ENCODE results near the gene RERE. TPM values are rescaled to one million over a fixed set of nuclear protein-coding genes. Genes with fewer than 3 reads are reported as not detected.
A peak's percentile ranks its signal among the peaks of the same experiment; 100 is the strongest.

The RERE gene
- polyA plus RNA-seq, 4 donors = 112 to 163 (median 156) TPM

- no peak for DNase-seq (ENCODE audit: low read depth in 4 of 4, low spot score in 3 of 4)
Measured at GRCh38 chr1:8676072-8676471, 141.4 kb downstream of the RERE start.

DNA sequence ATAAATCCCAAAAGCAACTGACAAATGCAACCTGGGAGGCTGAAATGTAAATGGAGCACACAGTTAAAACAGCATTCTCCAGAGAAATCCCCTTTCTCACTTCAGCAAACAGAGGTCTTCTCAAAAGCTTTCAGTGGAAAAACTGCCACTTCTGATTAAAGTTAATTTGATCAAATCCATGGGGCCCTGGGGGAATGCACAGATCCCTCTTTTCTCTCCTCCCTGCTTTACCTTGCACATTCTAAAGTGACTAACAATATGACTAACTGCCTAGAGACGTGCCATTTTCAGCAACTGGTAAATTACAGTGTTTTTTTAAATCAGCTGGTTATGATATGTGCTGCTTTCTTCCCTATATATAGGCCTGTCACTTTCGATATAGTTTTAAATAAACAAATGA, 142.5 kb downstream of the RERE start:
- no peak for DNase-seq (ENCODE audit: low read depth in 4 of 4, low spot score in 3 of 4)

- no peak for DNase-seq (ENCODE audit: low read depth in 4 of 4, low spot score in 3 of 4)
Measured at GRCh38 chr1:8674481-8674880, 143.0 kb downstream of the RERE start.

- DNase-seq (ENCODE audit: low read depth in 4 of 4, low spot score in 3 of 4) = peak in 1 of 4 donors; percentile 56
Measured at GRCh38 chr1:8671306-8671917, 146.0 kb downstream of the RERE start.

- no peak for DNase-seq (ENCODE audit: low read depth in 4 of 4, low spot score in 3 of 4)
Measured at GRCh38 chr1:8670371-8670818, 147.0 kb downstream of the RERE start.

- DNase-seq (ENCODE audit: low read depth in 4 of 4, low spot score in 3 of 4) = no peak
Measured at GRCh38 chr1:8669606-8670335, 147.7 kb downstream of the RERE start.

GRCh38 chr1:8667869-8668594, 149.4 kb downstream of the RERE start:
- DNase-seq (ENCODE audit: low read depth in 4 of 4, low spot score in 3 of 4) = no peak

DNA sequence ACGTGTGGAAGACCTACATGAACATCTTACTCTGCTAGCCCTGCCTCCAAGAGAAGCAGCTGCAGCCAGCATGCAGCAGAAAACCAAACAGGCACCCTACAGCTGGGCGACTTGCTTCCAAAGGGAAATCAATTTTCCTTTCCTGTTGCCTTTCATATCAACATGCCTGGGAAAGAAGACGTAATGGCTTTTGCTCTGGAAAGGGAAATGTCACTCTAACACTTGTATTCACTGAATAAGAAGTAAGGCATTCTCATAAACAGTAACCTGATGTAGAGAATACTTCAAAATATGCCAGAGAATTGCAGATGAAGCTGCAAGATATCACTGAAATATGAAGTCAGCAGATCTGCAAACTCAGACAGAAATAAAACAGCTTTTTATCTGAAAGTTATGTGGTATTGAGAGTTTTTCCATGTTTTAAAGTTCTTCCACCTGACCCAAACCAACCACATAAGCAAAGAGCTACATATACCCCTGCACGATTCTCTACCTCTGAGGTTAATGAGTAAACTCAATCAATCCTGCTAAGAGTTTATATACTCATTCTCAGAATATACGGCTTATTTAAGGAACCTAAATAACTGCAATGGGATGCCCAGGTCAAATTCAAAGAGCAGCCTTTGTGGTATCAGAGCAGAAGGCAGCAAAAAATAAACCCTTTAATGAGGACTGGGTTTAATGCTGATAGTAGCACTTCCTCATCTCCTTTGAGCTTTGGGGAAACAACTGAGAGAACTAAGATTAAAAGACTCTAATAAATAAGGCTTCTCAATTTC, 150.9 kb downstream of the RERE start:
- DNase-seq (ENCODE audit: low read depth in 4 of 4, low spot score in 3 of 4) = no peak

GRCh38 chr1:8665833-8666232, 151.6 kb downstream of the RERE start:
- no peak for DNase-seq (ENCODE audit: low read depth in 4 of 4, low spot score in 3 of 4)

DNA sequence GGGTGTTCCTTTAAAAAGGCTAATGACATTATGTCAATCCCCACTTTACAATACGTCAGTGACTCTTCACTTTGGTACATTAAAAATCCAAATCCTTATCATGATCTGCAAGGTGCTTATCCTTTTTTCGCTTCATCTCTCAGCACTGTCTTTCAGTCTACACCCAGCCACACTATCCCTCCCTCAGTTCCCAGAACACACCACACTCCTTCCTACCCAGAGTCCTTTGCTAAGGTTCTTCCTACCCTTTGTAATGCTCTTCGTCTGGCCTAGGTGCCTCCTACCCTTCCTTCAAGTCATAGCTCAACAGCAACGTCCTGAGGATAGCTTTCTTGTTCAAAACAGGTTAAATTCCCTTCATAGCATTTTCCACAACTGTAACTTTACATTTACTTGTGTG, 152.6 kb downstream of the RERE start:
- no peak for DNase-seq (ENCODE audit: low read depth in 4 of 4, low spot score in 3 of 4)

- DNase-seq (ENCODE audit: low read depth in 4 of 4, low spot score in 3 of 4) = no peak
Measured at GRCh38 chr1:8663915-8664329, 153.5 kb downstream of the RERE start.

- DNase-seq (ENCODE audit: low read depth in 4 of 4, low spot score in 3 of 4) = no peak
Measured at GRCh38 chr1:8663090-8663802, 154.2 kb downstream of the RERE start.

GRCh38 chr1:8662380-8663072, 154.9 kb downstream of the RERE start:
- DNase-seq (ENCODE audit: low read depth in 4 of 4, low spot score in 3 of 4) = no peak

DNA sequence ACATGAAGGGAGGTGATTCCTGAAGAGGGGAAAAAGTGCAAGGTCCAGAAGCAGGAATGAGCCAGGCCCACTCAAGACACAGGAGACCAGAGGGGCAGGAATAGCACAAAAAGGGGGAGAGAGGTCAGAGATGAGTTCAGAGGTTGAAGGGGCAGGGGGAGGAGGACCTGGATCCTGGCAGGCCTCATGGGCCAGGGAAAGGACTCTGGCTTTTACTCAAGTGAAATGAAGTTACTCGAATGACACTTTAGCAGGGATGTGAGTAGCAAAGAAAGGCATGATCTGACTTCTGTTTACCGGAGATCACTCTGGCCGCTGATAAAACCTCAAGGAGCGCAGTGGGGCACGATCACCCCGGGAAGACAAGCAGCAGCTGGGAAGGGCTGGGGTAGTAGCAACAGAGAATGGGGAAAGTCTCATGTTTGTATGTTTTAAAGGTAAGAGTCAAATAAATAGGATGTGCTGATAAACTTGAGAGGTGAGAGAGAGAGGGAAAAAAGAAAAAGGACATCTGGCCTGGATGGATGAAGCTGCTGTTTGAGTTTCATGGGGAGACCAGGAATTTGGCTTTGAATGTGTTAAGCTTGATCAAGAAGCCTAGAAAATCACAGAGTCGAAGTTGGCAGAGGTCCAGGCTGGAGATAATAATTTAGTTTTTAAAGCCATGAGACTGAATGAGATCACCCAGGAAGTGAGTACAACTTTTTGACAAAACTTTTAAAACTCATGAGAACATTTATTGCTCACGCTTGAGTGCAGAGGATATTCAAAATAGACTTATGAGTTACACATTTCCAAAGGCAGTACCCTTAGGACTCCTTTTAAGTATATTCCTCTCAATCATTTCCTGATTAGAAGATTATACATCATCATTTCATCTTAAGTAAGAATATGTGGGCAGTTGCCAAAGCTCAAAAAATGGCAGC, 156.0 kb downstream of the RERE start:
- DNase-seq (ENCODE audit: low read depth in 4 of 4, low spot score in 3 of 4) = peak in 1 of 4 donors; percentile 32

GRCh38 chr1:8660411-8660828, 157.0 kb downstream of the RERE start:
- DNase-seq (ENCODE audit: low read depth in 4 of 4, low spot score in 3 of 4) = no peak

- DNase-seq (ENCODE audit: low read depth in 4 of 4, low spot score in 3 of 4) = no peak
Measured at GRCh38 chr1:8659593-8659992, 157.8 kb downstream of the RERE start.

DNA sequence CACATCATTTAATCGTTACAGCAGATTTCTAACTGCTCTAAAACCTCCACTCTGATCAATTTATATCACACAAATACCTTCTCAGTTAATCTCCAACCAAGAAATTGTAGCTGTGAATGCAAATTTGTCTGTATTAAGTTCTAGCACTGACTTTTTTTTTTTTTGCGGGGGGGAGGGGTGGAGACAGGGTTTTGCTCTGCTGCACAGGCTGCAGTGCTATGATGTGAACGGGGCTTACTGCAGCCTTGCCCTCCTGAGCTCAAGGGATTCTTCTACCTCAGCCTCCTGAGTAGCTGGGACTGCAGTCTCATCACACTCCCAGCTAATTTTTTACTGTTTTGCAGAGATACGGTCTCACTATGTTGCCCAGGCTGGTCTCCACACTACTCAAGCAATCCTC, 163.6 kb downstream of the RERE start:
- DNase-seq (ENCODE audit: low read depth in 4 of 4, low spot score in 3 of 4) = no peak

DNA sequence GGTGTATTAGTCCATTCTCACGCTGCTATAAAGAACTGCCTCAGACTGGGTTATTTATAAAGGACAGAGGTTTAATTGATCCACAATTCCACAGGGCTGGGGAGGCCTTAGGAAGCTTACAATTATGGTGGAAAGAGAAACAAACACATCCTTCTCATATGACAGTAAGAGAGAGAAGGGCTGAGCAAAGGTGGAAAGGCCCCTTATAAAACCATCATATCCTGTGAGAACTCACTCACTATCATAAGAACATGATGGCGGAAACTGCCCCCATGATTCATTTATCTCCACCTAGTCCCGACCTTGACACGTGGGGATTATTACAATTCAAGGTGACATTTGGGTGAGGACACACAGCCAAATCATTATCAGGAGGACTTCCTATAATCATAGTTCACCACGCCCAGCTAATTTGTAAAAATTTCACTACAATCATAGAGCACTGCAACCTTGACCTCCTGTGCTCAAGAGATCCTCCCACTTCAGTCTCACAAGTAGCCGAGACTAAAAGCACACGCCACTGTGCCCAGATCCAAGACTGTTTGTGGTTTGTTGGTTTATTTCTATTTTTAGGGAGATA, 164.9 kb downstream of the RERE start:
- DNase-seq (ENCODE audit: low read depth in 4 of 4, low spot score in 3 of 4) = no peak

Data from left renal pelvis (tissue), 4 donors.